Suprapubic skin (tissue), 4 donors: ENCODE measurements around the gene RAPH1.
"Not testable (repeated sequence)": the region's sequence is repeated elsewhere in the genome, so short reads cannot be mapped to it uniquely, and the experiment has no call there.

Experiments
- CTCF ChIP-seq, 2 donors: fragments of 200-600 bp in 1 of 2; fragments of 450-650 bp in 1 of 2; sonication (generic) in 1 of 2; IDR thresholded peaks; one replicate each; pipeline ENCODE4 v1.5.1; 2016 to 2019; ENCODE audit warnings: antibody characterized with exemption in 2 of 2, mild to moderate bottlenecking in 1 of 2, moderate library complexity in 1 of 2
- POLR2A ChIP-seq, 2 donors: fragments of 450-650 bp; IDR thresholded peaks; one replicate each; pipeline ENCODE4 v1.6.1; 2017; ENCODE audit warnings: antibody characterized with exemption in 2 of 2, mild to moderate bottlenecking in 2 of 2, moderate library complexity in 2 of 2
- POLR2AphosphoS5 ChIP-seq, 3 donors: sonication (generic); formaldehyde crosslinking; IDR thresholded peaks; one replicate each; pipeline ENCODE4 v1.6.1; 2017; ENCODE audit warnings: antibody characterized with exemption in 3 of 3

GRCh38 chr2:203429643-203430042, 105.5 kb downstream of the RAPH1 start:
- not testable (repeated sequence) for TF ChIP-seq CTCF, POLR2A, POLR2AphosphoS5 (IDR thresholded peaks at IDR 0.05)
